ENCODE results near the gene TACR2.

The TACR2 gene

DNA sequence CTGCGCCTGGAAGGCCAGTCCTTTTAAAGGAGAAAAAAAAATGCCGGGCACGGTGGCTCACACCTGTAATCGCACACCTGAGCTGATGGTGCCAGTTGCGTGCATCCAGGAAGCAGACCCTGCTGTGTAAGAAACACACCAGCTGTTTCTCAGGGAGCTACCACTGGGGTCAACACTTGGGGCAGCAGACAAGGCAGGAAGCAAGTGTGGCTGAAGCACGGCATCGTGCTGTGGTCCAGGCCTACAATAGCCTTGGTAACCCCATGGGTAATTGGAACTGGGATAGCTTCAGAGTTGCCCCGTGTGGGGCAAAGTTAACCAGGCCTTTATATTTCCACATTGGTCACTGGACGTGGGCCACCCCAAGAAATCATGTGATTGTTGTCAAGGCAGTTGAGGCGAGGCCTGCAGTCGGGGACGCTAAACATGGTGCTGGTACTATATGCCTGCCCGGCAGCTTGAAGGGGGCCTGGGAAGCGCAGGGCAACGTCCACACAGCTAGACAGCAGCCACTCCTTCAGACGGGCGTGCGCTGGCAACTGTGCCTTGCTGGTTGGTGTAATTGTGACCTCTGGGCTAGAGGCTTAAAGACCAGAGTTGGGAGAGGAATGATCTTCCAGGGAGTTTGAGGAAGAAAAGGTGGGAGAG, 2.5 kb upstream of the TACR2 start:
- DNase-seq (ENCODE audit: low read depth in 2 of 2) = no peak

DNA sequence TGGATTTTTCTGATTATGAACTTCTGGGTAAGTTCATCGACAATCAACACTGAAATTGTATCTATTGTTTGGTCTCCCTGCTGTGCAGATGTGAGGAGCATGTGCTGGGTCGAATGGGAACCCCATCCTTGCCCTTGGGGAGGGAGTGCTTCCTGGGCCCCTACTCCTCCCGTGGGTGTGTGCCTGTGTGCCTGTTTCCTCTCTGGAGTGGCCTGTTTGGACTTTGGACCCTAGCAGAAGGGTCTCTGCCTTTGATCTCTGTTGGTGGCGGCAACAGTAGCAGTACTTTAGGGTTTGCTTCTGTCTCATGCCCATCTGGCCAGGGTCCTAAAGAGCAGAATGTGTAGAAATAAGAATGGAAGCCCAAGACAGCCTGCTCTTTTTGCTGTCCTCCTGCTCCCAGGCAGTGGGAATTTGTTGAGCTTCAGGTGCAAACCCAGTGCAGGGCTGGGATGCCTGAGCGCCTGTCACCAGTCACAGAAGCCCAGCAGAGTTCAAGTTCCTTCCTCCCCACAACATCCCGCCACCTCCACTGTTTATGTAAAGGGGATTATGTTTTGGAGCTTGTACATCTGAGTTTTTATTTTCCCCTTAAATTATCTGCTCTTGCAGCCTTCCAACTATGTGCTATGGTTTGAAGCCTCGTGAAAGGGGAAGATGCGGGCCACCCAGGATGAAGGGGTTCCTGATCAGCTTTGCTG, 1.5 kb upstream of the TACR2 start:
- DNase-seq (ENCODE audit: low read depth in 2 of 2) = no peak

DNA sequence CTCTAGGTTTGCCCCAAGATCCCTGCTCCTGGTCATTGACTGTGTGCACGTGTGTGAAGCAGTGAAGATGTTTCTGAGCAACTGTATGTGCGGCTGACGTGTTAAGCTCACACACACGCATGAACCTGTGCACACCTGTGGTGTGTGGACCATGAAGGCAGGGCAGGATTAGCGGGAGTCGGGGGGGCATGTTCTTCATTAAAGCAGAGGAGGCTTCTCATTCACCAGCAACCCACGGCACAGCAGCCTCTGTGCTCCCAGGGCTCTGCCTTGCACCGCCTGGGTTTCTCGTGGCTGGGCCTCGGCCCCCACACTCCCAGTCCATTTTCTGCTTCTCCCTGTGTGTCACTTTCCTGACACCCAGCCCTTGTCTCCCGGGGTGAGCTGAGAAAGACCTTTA, 824 bp upstream of the TACR2 start:
- no peak for DNase-seq (ENCODE audit: low read depth in 2 of 2)

DNA sequence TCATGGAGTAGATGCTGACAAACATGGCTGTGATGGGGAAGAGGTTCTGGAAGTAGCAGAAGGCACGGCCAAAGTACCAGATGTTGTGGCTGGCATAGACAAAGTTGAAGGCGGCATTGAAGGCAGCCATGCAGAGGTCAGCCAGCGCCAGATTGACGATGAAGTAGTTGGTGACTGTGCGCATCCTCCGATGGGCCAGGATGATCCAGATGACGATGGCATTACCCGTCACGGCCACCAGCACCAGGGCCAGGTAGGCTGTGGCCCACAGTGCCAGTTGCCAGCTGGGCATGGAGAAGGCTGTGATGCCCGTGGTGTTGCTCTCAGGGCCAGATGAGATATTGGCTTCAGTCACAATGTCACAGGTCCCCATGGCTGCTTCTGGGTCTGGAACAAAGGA, 767 bp downstream of the TACR2 start:
- no peak for DNase-seq (ENCODE audit: low read depth in 2 of 2)

DNA sequence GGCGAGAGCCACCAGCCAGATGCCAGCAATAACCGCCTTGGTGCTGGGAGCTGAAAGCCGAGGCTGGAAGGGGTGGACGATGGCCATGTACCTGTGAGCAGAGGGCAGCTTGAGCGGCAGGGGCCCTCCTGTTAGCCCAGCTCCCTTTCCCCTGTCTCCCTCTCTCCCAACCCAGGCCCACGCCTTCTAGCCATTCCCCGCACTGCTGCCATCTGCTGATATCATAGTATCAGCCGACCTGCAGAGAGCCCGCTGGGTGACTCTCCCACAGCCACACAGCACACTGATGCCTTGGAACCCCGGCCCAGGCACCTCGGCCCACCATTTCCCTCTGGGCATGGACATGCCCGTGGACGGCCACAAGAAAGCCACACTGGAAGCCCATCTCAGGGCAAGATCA, 1.7 kb downstream of the TACR2 start:
- no peak for DNase-seq (ENCODE audit: low read depth in 2 of 2)

DNA sequence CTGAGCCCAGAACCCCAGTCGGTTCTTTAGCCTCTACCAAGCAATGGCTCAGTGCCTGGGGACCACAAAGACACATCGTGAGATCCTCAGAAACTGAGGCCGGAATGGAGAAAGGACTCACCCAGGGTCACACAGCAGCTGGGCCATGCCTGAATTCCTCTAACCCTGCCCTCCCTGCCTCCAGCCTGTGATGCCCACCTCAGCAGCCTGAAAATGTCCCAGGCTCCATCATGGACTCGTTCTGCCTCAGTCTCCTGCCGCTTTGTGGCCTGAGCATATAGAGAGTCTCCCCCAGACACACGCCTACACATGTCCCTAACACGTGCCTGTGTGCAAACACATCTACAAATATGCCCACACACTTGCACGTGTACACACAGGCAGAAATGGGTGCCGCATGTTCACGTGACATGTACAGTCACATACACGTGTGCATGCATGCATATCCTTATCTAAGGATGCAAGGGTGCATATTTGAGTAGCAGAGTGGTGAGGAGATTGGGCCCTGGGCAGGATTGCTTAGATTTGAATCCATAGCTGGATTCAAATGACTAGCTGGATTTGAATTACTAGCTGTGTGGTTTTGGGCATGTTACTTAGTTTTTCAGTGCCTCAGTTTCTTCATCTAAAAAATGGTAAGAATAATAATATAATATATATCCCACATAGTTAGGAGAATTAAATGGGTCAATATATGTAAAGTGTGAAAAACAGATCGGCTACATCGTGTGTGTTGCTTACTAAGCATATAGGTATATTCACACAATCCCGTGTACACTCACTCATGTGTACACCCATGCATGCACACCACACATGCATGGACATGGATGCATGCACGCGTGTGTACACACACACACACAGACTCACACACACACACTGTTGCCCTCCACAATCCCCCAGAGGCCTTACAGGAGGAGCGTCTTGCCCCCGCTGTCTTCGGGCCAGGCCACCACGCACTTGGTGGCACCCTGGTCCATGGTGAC, 2.4 kb downstream of the TACR2 start:
- DNase-seq (ENCODE audit: low read depth in 2 of 2) = no peak

DNA sequence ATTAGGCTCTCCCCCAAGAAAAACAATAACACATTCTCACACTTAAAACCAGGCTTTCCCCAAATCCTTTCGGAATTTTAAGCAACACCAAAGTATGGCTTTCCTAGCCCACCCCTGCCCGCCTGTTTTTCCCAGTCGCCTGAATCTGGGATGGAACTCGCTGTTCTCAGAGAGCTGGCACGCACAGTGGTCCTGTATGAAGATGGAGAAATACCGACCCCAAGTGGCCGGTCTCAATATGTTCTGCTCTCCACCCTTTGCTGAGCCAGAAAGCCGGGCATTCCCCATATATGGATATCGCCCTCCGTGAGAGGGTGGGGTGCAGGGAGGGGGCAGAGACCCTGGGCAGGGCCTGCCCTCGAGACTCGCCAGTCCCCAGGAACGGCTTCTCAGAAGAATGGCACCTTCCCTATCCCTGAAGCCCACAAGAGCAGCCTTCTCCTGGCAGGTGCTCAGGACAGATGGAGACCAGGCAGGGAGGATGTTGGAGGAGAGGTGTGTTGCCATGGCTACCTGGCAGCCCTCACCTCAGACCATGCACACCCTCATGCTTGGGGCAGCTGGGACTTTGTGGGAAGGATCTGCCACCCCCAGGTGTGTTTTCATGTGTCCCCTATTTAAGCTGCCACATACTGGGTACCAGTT, 3.4 kb downstream of the TACR2 start:
- no peak for DNase-seq (ENCODE audit: low read depth in 2 of 2)

DNA sequence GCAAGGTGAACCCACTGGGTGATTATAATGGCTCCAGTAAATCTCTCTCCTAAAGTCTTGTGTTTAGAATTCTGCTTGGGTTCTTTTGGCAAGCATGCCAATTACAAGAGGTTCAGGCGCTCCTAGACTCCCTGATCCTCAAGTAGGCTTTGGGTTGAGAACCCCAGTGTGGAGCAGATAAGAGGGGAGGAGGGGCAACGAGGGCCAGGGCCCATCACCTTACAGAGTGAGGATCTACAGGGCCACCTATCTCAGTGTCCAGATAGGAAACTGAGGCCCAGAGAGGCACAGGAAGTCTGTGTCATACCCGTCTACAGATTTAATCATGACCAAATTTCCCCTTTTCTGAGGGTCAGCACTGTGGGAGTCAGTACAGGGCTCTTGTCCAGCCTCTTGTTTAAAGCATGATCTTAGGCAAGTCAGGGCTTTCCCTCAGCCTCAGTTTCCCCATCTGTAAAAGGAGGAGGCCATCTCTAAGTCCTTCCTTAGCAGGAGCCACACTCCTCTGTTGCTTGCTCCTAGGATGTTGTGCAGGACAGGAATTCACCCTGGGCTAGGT, 4.4 kb downstream of the TACR2 start:
- DNase-seq (ENCODE audit: low read depth in 2 of 2) = no peak

DNA sequence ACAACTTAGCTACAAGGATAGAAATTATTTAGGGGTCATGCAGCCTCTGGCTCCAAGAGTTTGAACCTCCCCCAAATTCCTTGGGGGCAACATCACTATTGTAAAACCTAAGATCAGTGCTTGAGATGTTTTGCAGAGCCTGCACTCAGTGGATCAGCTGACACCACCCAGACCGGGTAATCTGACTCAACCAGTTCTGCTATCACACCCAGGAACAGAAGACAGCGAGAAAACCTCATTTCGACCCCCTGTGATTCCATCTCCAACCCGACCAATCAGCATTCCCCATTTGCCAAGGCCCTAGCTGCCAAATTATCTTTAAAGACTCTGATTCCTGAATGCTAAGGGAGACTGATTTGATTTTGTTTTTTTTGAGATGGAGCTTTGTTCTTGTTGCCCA, 5.2 kb downstream of the TACR2 start:
- no peak for DNase-seq (ENCODE audit: low read depth in 2 of 2)

DNA sequence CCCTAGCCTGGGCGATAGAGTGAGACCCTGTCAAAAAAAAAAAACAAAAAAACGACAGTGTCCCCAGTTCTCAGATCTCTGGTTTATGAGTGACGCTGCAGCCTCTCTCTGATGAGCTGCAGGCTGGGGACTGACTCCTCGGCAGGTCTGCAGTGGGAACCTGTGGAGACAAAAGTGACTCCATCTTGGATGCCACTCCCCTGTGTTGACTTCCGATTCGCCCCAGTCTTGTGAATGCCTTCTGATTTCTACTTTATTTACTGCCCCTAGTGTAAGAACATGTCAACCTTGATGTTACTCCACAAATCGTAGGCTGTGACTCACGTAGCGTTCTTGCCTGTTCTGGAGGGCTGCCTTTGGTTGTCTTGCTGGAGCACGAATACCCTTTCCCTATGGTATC, 6.2 kb downstream of the TACR2 start:
- DNase-seq (ENCODE audit: low read depth in 2 of 2) = no peak

DNA sequence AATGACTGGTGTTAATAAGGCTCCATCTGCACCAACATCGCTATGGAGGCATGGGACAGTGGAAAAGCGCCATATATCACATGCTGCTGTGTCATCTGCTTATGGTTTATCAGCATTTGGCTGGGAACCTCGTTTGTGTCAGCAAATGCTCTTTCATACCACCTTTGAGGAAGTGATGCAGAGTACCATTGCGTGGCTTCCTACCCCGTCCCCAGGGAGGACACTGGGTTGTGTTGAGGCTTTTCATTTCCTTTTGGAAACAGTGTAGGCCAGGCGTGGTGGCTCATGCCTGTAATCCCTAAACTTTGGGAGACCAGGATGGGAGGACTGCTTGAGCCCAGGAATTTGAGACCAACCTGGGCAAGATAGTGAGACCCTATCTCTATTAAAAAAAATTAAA, 6.8 kb downstream of the TACR2 start:
- DNase-seq (ENCODE audit: low read depth in 2 of 2) = no peak

DNA sequence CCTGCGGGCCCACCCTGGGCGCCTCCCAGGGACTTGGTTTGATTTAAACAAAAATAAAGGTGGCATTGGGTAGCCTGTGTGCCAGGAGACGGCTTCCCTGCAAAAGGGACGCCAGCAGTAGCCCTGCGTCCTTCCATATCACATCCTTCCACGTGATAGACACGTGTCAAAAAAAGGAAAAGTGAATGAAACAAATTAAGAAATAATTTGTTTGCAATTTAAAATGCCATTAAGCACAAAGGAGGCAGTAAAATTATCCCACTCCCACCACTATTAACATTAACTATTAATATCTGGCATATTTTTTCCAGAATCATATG, 7.6 kb downstream of the TACR2 start:
- DNase-seq (ENCODE audit: low read depth in 2 of 2) = peak in 1 of 2 donors; percentile 20

DNA sequence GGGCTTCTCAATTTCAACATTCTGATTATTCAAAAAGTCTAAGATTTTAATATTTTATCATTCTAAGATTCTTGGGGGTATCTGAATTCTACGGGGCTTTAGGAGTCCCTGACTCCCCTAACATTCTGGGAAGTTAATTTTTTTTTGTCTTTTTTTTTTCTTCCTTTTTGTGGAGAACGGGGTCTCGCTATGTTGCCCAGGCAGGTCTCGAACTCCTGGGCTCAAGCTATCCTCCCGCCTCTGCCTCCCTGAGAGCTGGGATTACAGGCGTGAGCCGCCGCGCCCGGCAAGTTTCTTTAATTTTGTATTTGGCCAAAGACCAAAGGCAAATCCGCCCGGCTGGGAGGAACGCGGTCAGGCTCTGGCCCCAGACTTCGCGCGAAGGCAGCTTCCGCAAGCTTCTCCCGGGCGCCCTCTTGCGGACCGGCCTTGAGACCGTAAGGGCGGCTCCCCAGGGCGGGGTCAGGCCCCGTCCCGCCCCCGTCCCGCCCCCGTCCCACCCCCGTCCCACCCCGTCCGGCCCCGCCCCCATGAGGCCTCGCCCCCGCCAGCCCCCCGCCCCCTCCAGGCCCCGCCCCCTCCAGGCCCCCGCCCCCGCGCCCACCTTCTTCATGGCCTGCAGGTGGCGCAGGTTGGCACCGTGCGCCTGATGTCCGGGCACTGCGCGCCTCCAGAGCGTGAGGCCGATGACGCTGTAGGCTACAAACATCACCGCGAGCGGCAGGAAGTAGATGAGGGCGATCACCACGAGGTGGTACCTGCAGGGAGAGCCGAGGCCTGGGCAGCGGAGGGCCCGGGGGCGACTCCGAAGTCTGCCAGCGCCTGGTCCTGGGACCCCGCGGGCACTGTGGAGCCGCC, 8.2 kb downstream of the TACR2 start:
- peak; percentile 84 to 86 for DNase-seq (ENCODE audit: low read depth in 2 of 2)

DNA sequence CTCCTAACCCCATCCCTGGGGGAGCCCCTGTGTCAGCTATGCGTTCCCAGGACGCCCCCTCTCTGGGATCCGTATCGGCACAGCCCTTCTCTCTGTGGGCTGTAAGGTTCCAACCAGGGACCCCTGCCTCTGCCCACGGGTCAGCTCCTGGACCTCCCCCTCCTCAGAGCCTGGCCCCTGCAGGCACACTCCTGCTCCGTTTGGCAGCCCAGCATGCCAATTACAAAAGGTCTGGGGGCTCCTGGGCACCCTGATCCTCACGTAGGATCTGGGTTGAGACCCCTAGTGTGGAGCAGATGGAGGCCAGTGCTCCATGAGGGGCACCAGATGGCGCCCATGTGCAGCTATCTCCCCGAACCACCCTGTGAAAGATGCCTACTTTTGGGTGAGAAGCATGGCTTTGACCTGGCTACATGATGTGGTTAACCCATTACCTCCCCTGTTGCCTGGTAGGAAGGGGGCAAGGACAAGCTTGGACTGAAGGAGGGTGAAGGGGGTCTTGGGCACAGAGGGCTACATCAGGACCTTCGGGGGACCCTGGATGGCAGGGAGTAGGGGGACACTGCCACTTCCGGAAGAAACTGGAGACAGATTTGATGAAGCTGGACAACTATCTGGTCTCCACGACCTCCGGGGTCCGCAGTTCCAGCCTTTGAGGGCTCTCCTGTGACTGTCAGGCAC, 9.0 kb downstream of the TACR2 start:
- DNase-seq (ENCODE audit: low read depth in 2 of 2) = no peak

DNA sequence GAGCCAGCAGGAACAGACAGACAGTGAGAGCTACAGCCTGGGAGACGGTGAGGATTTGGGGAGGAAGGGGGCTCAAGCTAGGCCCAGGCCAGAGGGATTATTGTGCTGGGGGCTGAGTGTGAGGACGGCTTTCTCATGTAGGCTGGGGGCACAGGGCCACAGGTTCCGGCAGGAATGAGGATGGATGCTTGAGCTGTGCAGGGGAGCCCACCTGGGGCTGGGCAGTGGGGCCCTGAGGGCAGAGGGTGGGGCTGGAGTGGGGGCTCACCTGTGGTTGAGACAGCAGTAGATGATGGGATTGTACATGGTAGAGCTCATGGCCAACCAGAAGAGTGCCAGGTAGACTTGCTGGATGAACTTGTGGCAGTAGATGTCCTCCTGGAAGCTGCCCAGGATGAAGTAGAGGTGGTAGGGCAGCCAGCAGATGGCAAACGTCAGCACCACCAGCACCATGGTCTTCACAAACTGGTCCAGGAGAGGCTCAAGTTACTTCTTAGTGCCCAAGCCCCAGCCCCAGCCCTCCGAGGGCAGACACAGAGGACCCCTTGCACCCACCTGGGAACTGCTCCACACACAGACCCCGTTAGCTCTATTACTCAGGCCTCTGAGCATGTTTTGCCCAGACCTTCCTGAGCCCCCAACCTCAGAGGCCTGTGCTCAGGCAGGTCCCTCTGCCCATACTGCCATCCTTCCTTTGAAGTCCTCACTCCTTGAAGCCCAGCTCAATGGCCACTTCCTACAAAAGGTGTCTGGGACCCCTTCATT, 9.7 kb downstream of the TACR2 start:
- DNase-seq (ENCODE audit: low read depth in 2 of 2) = no peak

DNA sequence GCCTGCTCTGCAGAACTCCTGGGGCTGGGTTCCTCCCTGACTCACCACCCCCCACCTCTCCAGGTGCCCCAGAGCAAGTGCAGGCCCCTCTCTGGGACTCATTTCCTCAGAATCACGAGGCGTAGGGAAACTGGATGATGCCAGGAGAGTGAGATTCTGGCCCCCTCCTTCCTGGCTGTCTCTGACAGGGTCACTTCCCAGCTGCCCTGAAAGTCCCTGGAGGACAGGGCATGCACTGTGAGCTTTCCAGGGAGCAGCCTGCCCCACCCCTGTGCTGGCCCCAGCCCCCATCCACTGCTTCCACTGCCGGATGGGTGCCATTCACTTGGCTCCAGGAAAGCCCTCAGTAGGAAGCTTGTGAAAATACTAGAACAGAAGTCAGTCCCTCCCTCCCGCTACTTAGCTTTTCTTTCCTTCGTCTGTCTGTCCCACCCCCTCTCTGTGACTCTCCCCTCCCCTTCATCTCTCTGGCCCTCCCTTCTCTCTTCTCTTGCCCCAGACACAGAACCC, 10.4 kb downstream of the TACR2 start:
- no peak for DNase-seq (ENCODE audit: low read depth in 2 of 2)

DNA sequence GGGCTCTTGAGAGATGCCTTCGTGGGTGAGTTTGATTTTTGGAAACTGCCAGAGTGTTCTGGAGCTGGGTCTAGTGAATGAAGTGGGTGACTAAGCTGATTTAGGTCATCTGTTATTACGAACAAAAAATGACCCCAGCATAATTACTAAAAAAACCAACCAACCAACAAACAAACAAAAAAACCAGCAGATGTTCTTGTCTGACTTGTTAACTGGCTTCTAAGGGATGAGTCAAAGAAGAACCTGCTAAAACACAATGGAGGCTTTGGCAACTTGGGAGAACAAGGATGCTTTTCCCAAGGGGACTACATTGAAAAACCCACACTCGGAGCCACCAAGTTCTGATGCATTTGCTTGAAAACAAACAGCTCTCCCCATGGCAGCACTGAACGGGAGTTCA, 11.5 kb downstream of the TACR2 start:
- no peak for DNase-seq (ENCODE audit: low read depth in 2 of 2)

DNA sequence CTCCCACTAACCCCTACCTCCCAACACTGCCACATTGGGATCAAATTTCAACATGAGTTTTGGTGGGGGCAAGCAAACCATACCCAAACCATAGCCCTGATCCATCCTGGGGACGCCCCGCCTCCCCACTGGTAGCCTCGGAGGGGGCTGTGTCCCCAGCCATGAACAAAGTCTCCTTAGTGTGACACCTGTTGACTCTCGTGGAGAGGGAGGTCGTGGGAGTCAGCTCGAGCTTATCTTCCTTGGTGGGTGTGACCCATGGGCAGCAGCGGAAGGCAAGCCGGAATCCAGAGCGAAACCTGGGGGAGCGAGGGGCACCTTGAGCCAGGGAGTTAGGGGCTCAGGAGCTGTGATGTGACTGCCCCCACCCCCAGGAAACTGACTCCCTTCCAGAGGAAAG, 11.9 kb downstream of the TACR2 start:
- no peak for DNase-seq (ENCODE audit: low read depth in 2 of 2)

DNA sequence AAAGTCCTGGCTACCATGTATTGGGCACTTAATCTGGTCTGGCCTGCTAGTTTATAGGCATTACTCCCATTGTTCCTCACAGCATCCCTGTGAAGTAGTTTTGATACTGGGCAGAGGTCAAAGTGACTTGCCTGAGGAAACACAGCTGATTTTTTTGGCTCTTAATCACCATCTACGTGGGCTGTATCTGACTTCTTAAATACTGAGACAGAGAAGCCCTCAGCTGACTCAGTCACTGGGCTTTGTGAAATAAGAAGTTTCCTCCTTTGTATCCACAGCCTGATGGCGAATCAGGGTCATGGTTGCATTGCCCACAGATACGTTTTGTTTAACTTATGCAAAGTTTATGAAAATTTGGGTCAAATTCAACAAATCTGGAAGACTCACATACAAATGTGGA, 13.2 kb downstream of the TACR2 start:
- no peak for DNase-seq (ENCODE audit: low read depth in 2 of 2)

Data from stimulated activated CD4-positive, alpha-beta T cell treated with anti-CD3 and anti-CD28 coated beads, Interleukin-4, amount 100 ng/mL, for 48 hours (primary cell).